Measurements from ENCODE around the gene TTC39C. TPM values are rescaled to one million over a fixed set of nuclear protein-coding genes. Genes with fewer than 3 reads are reported as not detected.

Gene TTC39C
- total and polyA plus RNA-seq, 7 donors, result 0.48 to 2.4 (median 1.2) TPM

GRCh38 chr18:24176727-24177416 is 162.3 kb downstream of the TTC39C start:
- intact Hi-C loops (cut with DNase I), result loop anchor here (1.0 to 10.0 kb wide), 4 partner anchors 44 to 308 kb away; no protein-coding TSS in a partner anchor
- Histone ChIP-seq H3K9me3 (no peaks in the 10 kb centered on the region), H3K36me3 (ENCODE audit: insufficient read depth in 1 of 2, low read depth in 1 of 2) (peaks cover 0 to 52% of the 10 kb centered on the region in 2 donors), H3K27ac (no peak overlapping the region), H3K27me3 (ENCODE audit: insufficient read depth in 3 of 3, low read length in 2 of 3) (no peaks in the 10 kb centered on the region), H3K4me3 (no peak overlapping the region), H3K4me1 (peaks cover 12% of the 10 kb centered on the region)
- DNase-seq (peak; percentile 50 to 63), ATAC-seq (peak; percentile 71 to 82 (median 78))
- 66 to 72% (median 66%) methylated on average over 7 of the region's 7 CpGs for WGBS, 3 donors
- peak; percentile 79 for TF ChIP-seq CTCF (IDR thresholded peaks at IDR 0.05)

GRCh38 chr18:24177499-24178133 is 163.1 kb downstream of the TTC39C start:
- Histone ChIP-seq H3K27me3 (ENCODE audit: insufficient read depth in 3 of 3, low read length in 2 of 3) (no peaks in the 10 kb centered on the region), H3K4me3 (no peak overlapping the region), H3K27ac (no peak overlapping the region), H3K4me1 (peaks cover 12% of the 10 kb centered on the region), H3K9me3 (no peaks in the 10 kb centered on the region), H3K36me3 (ENCODE audit: insufficient read depth in 1 of 2, low read depth in 1 of 2) (peaks cover 0 to 44% of the 10 kb centered on the region in 2 donors)
- no peak for DNase-seq
- 81 to 87% (median 85%) methylated on average over 5 of the region's 5 CpGs for WGBS, 3 donors
- TF ChIP-seq CTCF (IDR thresholded peaks at IDR 0.05), result no peak
- ATAC-seq, result no peak
- intact Hi-C loops (cut with DNase I), result loop anchor here (2.0 to 10.0 kb wide), 3 partner anchors 43 to 307 kb away; no protein-coding TSS in a partner anchor

DNA sequence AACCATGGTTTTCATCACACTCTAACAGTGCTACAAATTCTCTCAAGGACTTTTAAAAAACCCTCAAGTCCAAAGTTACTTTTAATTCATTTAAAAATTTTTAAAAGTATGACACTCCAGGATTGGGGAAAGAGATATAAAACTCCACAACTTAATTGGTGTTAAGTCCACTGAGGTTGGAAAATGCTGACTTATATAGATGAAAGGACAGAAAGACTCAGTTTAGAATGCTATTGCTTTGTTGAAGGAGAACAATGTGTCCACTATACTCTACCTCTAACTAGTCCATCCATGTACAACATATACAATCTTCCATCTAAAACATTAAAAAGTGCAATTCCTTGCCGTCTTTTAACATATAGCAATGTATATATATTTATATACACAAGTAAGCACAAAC is 165.5 kb downstream of the TTC39C start:
- Histone ChIP-seq H3K9me3 (no peaks in the 10 kb centered on the region), H3K27ac (no peak overlapping the region), H3K4me3 (no peak overlapping the region), H3K36me3 (ENCODE audit: insufficient read depth in 1 of 2, low read depth in 1 of 2) (peaks cover 0 to 33% of the 10 kb centered on the region in 2 donors), H3K27me3 (ENCODE audit: insufficient read depth in 3 of 3, low read length in 2 of 3) (no peaks in the 10 kb centered on the region), H3K4me1 (peaks cover 12% of the 10 kb centered on the region)
- intact Hi-C loops (cut with DNase I), result loop anchor here in 1 of 2 donors (5.0 kb wide), 1 partner anchor 92 kb away; no protein-coding TSS in a partner anchor
- TF ChIP-seq CTCF (IDR thresholded peaks at IDR 0.05), result no peak
- ATAC-seq, result no peak
- 89 to 93% (median 92%) methylated on average over 1 of the region's 1 CpG for WGBS, 3 donors
- no peak for DNase-seq

DNA sequence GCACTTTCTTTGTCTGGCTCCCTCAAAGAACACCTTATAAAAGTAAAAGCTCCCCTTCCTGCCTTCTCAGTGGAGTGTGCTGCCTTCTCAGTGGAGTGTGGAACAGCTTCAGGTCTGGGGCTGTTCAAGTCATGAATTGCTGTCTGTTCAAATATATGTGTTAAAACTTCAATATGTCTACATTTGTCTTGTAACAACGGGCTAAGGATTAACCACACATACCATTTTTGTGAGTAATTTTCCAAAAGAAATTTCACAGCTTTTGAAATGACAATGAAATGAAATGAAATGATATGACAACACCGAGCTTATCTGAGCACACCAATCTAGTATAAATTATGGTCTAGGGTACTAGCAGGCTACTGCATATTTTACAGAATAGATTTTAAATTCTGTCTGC is 167.3 kb downstream of the TTC39C start:
- TF ChIP-seq CTCF (IDR thresholded peaks at IDR 0.05), result no peak
- Histone ChIP-seq H3K36me3 (ENCODE audit: insufficient read depth in 1 of 2, low read depth in 1 of 2) (peaks cover 0 to 37% of the 10 kb centered on the region in 2 donors), H3K27me3 (ENCODE audit: insufficient read depth in 3 of 3, low read length in 2 of 3) (no peaks in the 10 kb centered on the region), H3K4me3 (no peak overlapping the region), H3K27ac (no peak overlapping the region), H3K4me1 (peaks cover 10% of the 10 kb centered on the region), H3K9me3 (no peaks in the 10 kb centered on the region)
- no peak for DNase-seq
- WGBS, 3 donors, result 62 to 74% (median 63%) methylated on average over 2 of the region's 2 CpGs
- no peak for ATAC-seq
- intact Hi-C loops (cut with DNase I), result loop anchor here in 1 of 2 donors (5.0 kb wide), 1 partner anchor 90 kb away; no protein-coding TSS in a partner anchor

Other genes starting within 250 kb of the TTC39C start
- 1 to 10 TPM in 1 of 4 donors, not detected in 3; 1.2 TPM for gene CABYR, start 124.3 kb downstream of the TTC39C start, total RNA-seq
- under 1 TPM in 2 of 3 donors, not detected in 1; 0.04 to 0.21 TPM for gene CABYR, start 124.3 kb downstream of the TTC39C start, polyA plus RNA-seq